ENCODE results near the gene RBM47.

The RBM47 gene

GRCh38 chr4:40623707-40624106, 6.0 kb downstream of the RBM47 start:
- DNase-seq (ENCODE audit: low read depth), result no peak

- DNase-seq (ENCODE audit: low read depth), result no peak
Observed at GRCh38 chr4:40622913-40623312, 6.8 kb downstream of the RBM47 start.

- DNase-seq (ENCODE audit: low read depth), result no peak
Observed at GRCh38 chr4:40621592-40622512, 7.8 kb downstream of the RBM47 start.

GRCh38 chr4:40621229-40621591, 8.5 kb downstream of the RBM47 start:
- DNase-seq (ENCODE audit: low read depth), result no peak

GRCh38 chr4:40619600-40619999, 10.1 kb downstream of the RBM47 start:
- DNase-seq (ENCODE audit: low read depth), result no peak

- no peak for DNase-seq (ENCODE audit: low read depth)
Observed at GRCh38 chr4:40617872-40618271, 11.8 kb downstream of the RBM47 start.

GRCh38 chr4:40614031-40614430, 15.6 kb downstream of the RBM47 start:
- DNase-seq (ENCODE audit: low read depth), result no peak

GRCh38 chr4:40613456-40613855, 16.2 kb downstream of the RBM47 start:
- no peak for DNase-seq (ENCODE audit: low read depth)

GRCh38 chr4:40612831-40613230, 16.8 kb downstream of the RBM47 start:
- no peak for DNase-seq (ENCODE audit: low read depth)

GRCh38 chr4:40612283-40612682, 17.4 kb downstream of the RBM47 start:
- DNase-seq (ENCODE audit: low read depth), result no peak

GRCh38 chr4:40608628-40609027, 21.0 kb downstream of the RBM47 start:
- no peak for DNase-seq (ENCODE audit: low read depth)

GRCh38 chr4:40607221-40607620, 22.4 kb downstream of the RBM47 start:
- no peak for DNase-seq (ENCODE audit: low read depth)

- DNase-seq (ENCODE audit: low read depth), result no peak
Observed at GRCh38 chr4:40606239-40606767, 23.4 kb downstream of the RBM47 start.

- no peak for DNase-seq (ENCODE audit: low read depth)
Observed at GRCh38 chr4:40603281-40603680, 26.4 kb downstream of the RBM47 start.

- DNase-seq (ENCODE audit: low read depth), result no peak
Observed at GRCh38 chr4:40601641-40602040, 28.0 kb downstream of the RBM47 start.

GRCh38 chr4:40600850-40601249, 28.8 kb downstream of the RBM47 start:
- no peak for DNase-seq (ENCODE audit: low read depth)

GRCh38 chr4:40599431-40599830, 30.2 kb downstream of the RBM47 start:
- no peak for DNase-seq (ENCODE audit: low read depth)

- DNase-seq (ENCODE audit: low read depth), result no peak
Observed at GRCh38 chr4:40596522-40596921, 33.1 kb downstream of the RBM47 start.

- DNase-seq (ENCODE audit: low read depth), result no peak
Observed at GRCh38 chr4:40595981-40596380, 33.7 kb downstream of the RBM47 start.

GRCh38 chr4:40594261-40595178, 35.1 kb downstream of the RBM47 start:
- no peak for DNase-seq (ENCODE audit: low read depth)

- DNase-seq (ENCODE audit: low read depth), result no peak
Observed at GRCh38 chr4:40592034-40592433, 37.6 kb downstream of the RBM47 start.

- DNase-seq (ENCODE audit: low read depth), result no peak
Observed at GRCh38 chr4:40587826-40588225, 41.8 kb downstream of the RBM47 start.

- DNase-seq (ENCODE audit: low read depth), result no peak
Observed at GRCh38 chr4:40587351-40587750, 42.3 kb downstream of the RBM47 start.

All from activated gamma-delta T cell treated with anti-CD3 and anti-CD28 coated beads, Interleukin-2, amount 50 U/mL, for 16 hours (primary cell).